MM.1S (cell line): ENCODE data around the gene ABL2.

ENCODE experiments used
- DNase-seq: peaks from one replicate; pipeline ENCODE4 v3.0.0-alpha.2; 2015
- H2AFZ ChIP-seq: fragments of 300-600 bp; sonication (generic); 2 replicates; pipeline ENCODE4 v1.6.0; 2016; ENCODE audit warnings: antibody characterized with exemption, low read length
- H3F3A ChIP-seq: fragments of 300-600 bp; sonication (generic); 2 replicates; pipeline ENCODE4 v1.6.1; 2016; ENCODE audit warnings: mild to moderate bottlenecking, antibody characterized with exemption, low read length, moderate library complexity, mixed read lengths; ENCODE audit not compliant: insufficient read depth
- H3K27ac ChIP-seq: fragments of 300-600 bp; sonication (generic); 2 replicates; pipeline ENCODE4 v1.5.1; 2016; ENCODE audit warnings: mild to moderate bottlenecking, low read length
- H3K27me3 ChIP-seq: fragments of 300-600 bp; sonication (generic); replicated peaks from 2 replicates; pipeline ENCODE4 v1.6.0; 2016; ENCODE audit warnings: low read length; ENCODE audit not compliant: insufficient read depth
- H3K36me3 ChIP-seq: fragments of 300-600 bp; sonication (generic); replicated peaks from 2 replicates; pipeline ENCODE4 v1.6.1; 2016; ENCODE audit warnings: mild to moderate bottlenecking, low read length, mixed read lengths; ENCODE audit not compliant: insufficient read depth
- H3K4me1 ChIP-seq: fragments of 300-600 bp; sonication (generic); 2 replicates; pipeline ENCODE4 v1.6.1; 2016; ENCODE audit warnings: low read length, mixed read lengths
- H3K4me2 ChIP-seq: fragments of 300-600 bp; sonication (generic); 2 replicates; pipeline ENCODE4 v1.6.0; 2016; ENCODE audit warnings: low read depth, low read length
- H3K4me3 ChIP-seq: fragments of 300-600 bp; sonication (generic); 2 replicates; pipeline ENCODE4 v1.5.1; 2016; ENCODE audit warnings: low read length, mixed read lengths
- H3K79me2 ChIP-seq: fragments of 300-600 bp; sonication (generic); 2 replicates; pipeline ENCODE4 v1.6.1; 2016; ENCODE audit warnings: mixed run types, low read length, mixed read lengths
- H3K9ac ChIP-seq: fragments of 300-600 bp; sonication (generic); 2 replicates; pipeline ENCODE4 v1.6.1; 2016; ENCODE audit warnings: low read length, mixed read lengths
- H3K9me2 ChIP-seq: fragments of 300-600 bp; sonication (generic); replicated peaks from 2 replicates; pipeline ENCODE4 v1.6.1; 2016; ENCODE audit warnings: mild to moderate bottlenecking, low read length, mixed read lengths; ENCODE audit not compliant: insufficient read depth
- H3K9me3 ChIP-seq: fragments of 300-600 bp; sonication (generic); replicated peaks from 2 replicates; pipeline ENCODE4 v1.6.1; 2016; ENCODE audit warnings: mild to moderate bottlenecking, low read length, mixed read lengths; ENCODE audit not compliant: insufficient read depth
- H4K20me1 ChIP-seq: fragments of 300-600 bp; sonication (generic); 2 replicates; pipeline ENCODE4 v1.6.1; 2016; ENCODE audit warnings: mild to moderate bottlenecking, low read length, moderate library complexity, mixed read lengths; ENCODE audit not compliant: insufficient read depth
- CTCF ChIP-seq: fragments of 300-600 bp; sonication (generic); IDR thresholded peaks from 2 replicates; pipeline ENCODE4 v1.5.1; 2016; ENCODE audit warnings: antibody characterized with exemption, low read length, mixed read lengths
- EZH2 ChIP-seq: fragments of 300-600 bp; sonication (generic); optimal IDR thresholded peaks from 2 replicates; pipeline ENCODE3; 2017; ENCODE audit warnings: low read depth, mild to moderate bottlenecking, antibody characterized with exemption, low read length, mixed read lengths
- EZH2phosphoT487 ChIP-seq: fragments of 300-600 bp; sonication (generic); IDR thresholded peaks from 2 replicates; pipeline ENCODE4 v1.6.1; 2018; ENCODE audit warnings: antibody characterized with exemption, low read length

Gene ABL2

DNA sequence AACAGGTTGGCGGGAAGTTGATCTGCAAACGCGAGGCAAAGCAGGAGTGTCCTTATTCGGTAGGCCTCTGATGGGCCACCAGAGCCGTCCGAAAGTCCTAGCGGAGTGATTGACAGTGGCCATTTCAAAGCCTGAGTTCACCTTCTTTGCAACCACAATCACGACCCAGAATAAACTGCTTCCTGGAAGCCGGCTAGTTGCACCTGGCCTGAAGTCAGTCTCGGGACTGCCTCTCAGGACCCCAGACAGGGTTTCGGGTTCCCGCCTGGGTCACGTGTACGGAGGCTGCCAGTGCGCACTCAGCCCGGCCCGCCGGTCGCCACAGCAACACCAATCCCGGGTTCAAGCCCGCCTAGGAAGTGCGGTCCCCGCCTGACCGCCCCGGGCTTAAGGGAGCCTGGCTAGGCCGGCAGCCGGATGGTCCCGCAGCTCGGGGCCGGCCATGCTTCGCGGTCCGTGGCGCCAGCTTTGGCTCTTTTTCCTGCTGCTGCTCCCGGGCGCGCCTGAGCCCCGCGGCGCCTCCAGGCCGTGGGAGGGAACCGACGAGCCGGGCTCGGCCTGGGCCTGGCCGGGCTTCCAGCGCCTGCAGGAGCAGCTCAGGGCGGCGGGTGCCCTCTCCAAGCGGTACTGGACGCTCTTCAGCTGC is 147.7 kb downstream of the ABL2 start, which contains the start of gene TOR3A:
Gene TOR3A (plus strand): TSS at position 384 of the 646 bp plus-strand sequence. CDS start 59 bp downstream, at position 443.
- H3K4me2 ChIP-seq = peak within 1 kb of the TSS; percentile 99
- peak; percentile 99 for DNase-seq
- no peaks in the 10 kb centered on the region for H3K9me3 ChIP-seq
- no peaks in the 10 kb centered on the region for H4K20me1 ChIP-seq
- H3K36me3 ChIP-seq = peaks cover 16% of the 10 kb centered on the region
- H3K9me2 ChIP-seq = no peaks in the 10 kb centered on the region
- H3K4me1 ChIP-seq = peaks cover 38% of the 10 kb centered on the region
- peak within 1 kb of the TSS; percentile 99 for H3K9ac ChIP-seq
- H3K27me3 ChIP-seq = no peaks in the 10 kb centered on the region
- TF ChIP-seq EZH2 (no peak), CTCF (no peak), EZH2phosphoT487 (no peak)
- peak within 1 kb of the TSS; percentile 99 for H3K4me3 ChIP-seq
- H3F3A ChIP-seq = peaks cover 41% of the 10 kb centered on the region
- H2AFZ ChIP-seq = peak within 1 kb of the TSS; percentile 32
- H3K79me2 ChIP-seq = peaks cover 52% of the 10 kb centered on the region
- H3K27ac ChIP-seq = peak within 1 kb of the TSS; percentile 93

DNA sequence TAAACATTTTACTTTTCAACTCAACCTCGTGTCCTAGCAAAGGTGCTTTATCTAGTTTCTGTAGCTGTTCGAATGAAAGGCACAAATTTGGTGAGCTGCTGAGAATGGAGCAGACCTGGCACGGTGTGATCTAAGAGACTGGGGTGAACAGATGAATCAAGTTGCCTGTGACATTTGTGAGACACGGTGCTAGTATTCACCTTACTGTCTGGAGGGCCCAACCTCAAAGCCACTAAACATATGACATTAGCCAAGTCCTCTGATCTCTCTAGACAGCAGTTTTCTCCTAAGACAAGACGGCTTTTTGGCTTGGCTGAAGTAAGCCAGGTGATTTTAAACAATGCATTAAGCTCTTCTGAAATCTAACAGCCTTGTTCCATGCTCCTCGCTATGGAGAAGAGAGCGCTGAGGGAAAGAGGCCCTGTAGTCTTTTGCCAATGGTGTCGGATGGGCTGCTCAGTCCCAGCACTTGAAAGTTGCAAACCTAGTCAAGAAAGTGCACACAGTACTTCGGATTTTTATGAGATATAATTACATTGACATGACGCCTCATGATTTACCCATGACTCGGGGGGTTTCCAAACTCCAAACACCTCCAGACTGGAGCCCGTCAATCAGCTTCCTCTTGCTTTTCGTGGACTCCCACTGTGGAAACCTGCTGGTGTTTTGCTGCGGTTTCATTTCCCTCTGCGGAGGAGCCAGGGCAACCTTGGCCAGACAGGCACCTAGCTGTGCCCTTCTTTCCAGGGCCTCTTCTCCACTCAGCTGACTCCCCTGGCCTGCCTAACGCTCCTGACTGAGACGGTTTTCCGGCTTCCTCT is 148.4 kb downstream of the ABL2 start:
- Histone ChIP-seq H3K36me3 (peaks cover 12% of the 10 kb centered on the region), H3K27ac (peak overlapping the region; percentile 93), H3K79me2 (peaks cover 45% of the 10 kb centered on the region), H3K9ac (peak overlapping the region; percentile 99), H3K4me1 (peaks cover 33% of the 10 kb centered on the region), H3K9me2 (no peaks in the 10 kb centered on the region), H3F3A (peaks cover 41% of the 10 kb centered on the region), H3K27me3 (no peaks in the 10 kb centered on the region), H3K9me3 (no peaks in the 10 kb centered on the region), H3K4me3 (peak overlapping the region; percentile 57), H4K20me1 (no peaks in the 10 kb centered on the region), H2AFZ (peak overlapping the region; percentile 20), H3K4me2 (peak overlapping the region; percentile 91)
- TF ChIP-seq CTCF (no peak), EZH2 (no peak), EZH2phosphoT487 (no peak)
- peak; percentile 71 for DNase-seq

DNA sequence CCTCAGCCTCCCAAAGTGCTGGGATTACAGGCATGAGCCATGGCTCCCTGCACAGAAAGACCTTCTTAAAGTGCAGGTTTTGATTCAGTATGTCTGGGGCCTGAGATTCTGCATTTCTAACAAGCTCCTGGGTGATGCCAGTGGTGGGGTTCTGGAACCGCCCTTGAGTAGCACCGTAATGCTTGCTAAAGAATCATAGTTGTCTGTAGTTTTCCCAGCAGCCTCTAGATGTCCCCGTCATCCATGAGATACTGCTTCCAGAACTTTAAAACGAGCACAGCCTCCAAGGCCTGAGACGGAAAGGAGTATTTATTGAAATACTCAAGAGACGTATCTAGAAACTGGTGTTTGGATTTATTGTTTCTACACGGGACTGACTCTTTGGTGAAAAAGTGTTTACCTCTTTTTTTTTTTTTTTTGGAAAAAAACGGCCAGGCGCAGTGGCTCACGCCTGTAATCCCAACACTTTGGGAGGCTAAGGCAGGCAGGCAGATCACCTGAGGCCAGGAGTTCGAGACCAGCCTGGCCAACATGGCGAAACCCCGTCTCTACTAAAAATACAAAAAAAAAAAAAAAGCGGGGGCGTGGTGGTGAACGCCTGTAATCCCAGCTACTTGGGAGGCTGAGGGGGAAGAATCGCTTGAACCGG is 150.2 kb downstream of the ABL2 start:
- no peak overlapping the region for H3K9ac ChIP-seq
- H3K79me2 ChIP-seq = peaks cover 27% of the 10 kb centered on the region
- no peak overlapping the region for H3K4me3 ChIP-seq
- no peaks in the 10 kb centered on the region for H3K9me2 ChIP-seq
- no peaks in the 10 kb centered on the region for H3K27me3 ChIP-seq
- TF ChIP-seq CTCF = peak; percentile 84
- TF ChIP-seq EZH2 = no peak
- TF ChIP-seq EZH2phosphoT487 = no peak
- no peaks in the 10 kb centered on the region for H4K20me1 ChIP-seq
- H3K27ac ChIP-seq = no peak overlapping the region
- peaks cover 18% of the 10 kb centered on the region for H3K4me1 ChIP-seq
- no peaks in the 10 kb centered on the region for H3K36me3 ChIP-seq
- H3K4me2 ChIP-seq = no peak overlapping the region
- no peak overlapping the region for H2AFZ ChIP-seq
- peaks cover 37% of the 10 kb centered on the region for H3F3A ChIP-seq
- peak; percentile 89 for DNase-seq
- H3K9me3 ChIP-seq = no peaks in the 10 kb centered on the region
